ENCODE measurements around the gene RCBTB2. TPM values are rescaled to one million over a fixed set of nuclear protein-coding genes. Genes with fewer than 3 reads are reported as not detected.

RCBTB2 gene
- total RNA-seq, 1 experiment from 2014 or later: 1.1 TPM

DNA sequence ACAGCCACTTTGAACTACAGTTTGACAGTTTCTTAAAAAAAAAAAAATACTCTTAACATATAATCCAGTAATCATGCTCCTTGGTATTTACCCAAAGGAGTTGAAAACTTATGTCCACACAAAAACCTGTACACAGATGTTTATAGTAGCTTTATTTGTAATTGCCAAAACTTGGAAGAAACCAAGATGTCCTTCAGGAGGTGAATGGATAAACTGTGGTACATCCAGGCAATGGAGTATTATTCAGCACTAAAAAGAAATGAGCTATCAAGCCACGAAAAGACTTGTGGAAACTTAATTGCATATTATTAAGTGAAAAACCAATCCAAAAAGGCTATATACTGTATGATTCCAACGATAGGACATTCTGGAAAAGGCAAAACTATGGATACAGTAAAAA, 44.9 kb downstream of the RCBTB2 start:
- TF ChIP-seq CTCF (IDR thresholded peaks at IDR 0.05; ENCODE audit: insufficient read depth in 1 of 2, low read depth in 1 of 2, low read length in 1 of 2, severe bottlenecking in 1 of 2, unreplicated experiment in 1 of 2): no peak
- H3K36me3 Mint-ChIP-seq (ENCODE audit: insufficient read depth, unreplicated experiment): no peaks in the 10 kb centered on the region
- H3K4me1 ChIP-seq: no peaks in the 10 kb centered on the region
- CTCF ChIA-PET: no interaction called here
- H3K9me3 ChIP-seq: no peaks in the 10 kb centered on the region
- intact Hi-C loops (cut with micrococcal nuclease; ENCODE audit: unreplicated experiment): no loop called here
- no peaks in the 10 kb centered on the region for H3K9me3 Mint-ChIP-seq (ENCODE audit: unreplicated experiment)
- DNase-seq: no peak
- H3K36me3 ChIP-seq (ENCODE audit: control insufficient read depth, insufficient read depth, low read length): no peaks in the 10 kb centered on the region
- POLR2A ChIA-PET: no interaction called here
- no peaks in the 10 kb centered on the region for H3K4me1 Mint-ChIP-seq (ENCODE audit: low read depth, unreplicated experiment)
- BruUV-seq (replicated peaks): no TSS peak
- no peak overlapping the region for H3K27ac Mint-ChIP-seq (ENCODE audit: unreplicated experiment)
- no peaks in the 10 kb centered on the region for H3K27me3 Mint-ChIP-seq (ENCODE audit: insufficient read depth, unreplicated experiment)
- no peak overlapping the region for H3K4me3 ChIP-seq (ENCODE audit: low read depth, low read length)
- H3K27me3 ChIP-seq (replicated peaks; ENCODE audit: control insufficient read depth, insufficient read depth, low read length): no peaks in the 10 kb centered on the region
- no peak overlapping the region for H3K4me3 Mint-ChIP-seq (ENCODE audit: unreplicated experiment)

- Mint-ChIP-seq H3K27ac (ENCODE audit: unreplicated experiment) (no peak overlapping the region), H3K27me3 (ENCODE audit: insufficient read depth, unreplicated experiment) (no peaks in the 10 kb centered on the region), H3K4me1 (ENCODE audit: low read depth, unreplicated experiment) (no peaks in the 10 kb centered on the region), H3K36me3 (ENCODE audit: insufficient read depth, unreplicated experiment) (no peaks in the 10 kb centered on the region), H3K9me3 (ENCODE audit: unreplicated experiment) (no peaks in the 10 kb centered on the region), H3K4me3 (ENCODE audit: unreplicated experiment) (no peak overlapping the region)
- POLR2A ChIA-PET: no interaction called here
- Histone ChIP-seq H3K36me3 (ENCODE audit: control insufficient read depth, insufficient read depth, low read length) (no peaks in the 10 kb centered on the region), H3K9me3 (no peaks in the 10 kb centered on the region), H3K4me3 (ENCODE audit: low read depth, low read length) (no peak overlapping the region), H3K4me1 (no peaks in the 10 kb centered on the region), H3K27me3 (replicated peaks; ENCODE audit: control insufficient read depth, insufficient read depth, low read length) (no peaks in the 10 kb centered on the region)
- no TSS peak for BruUV-seq (replicated peaks)
- intact Hi-C loops (cut with micrococcal nuclease; ENCODE audit: unreplicated experiment): no loop called here
- CTCF ChIA-PET: interaction anchor here (0.7 kb wide), 1 partner anchor 170 kb away, joined by 3 read pairs; no protein-coding TSS in a partner anchor
- TF ChIP-seq CTCF (IDR thresholded peaks at IDR 0.05; ENCODE audit: insufficient read depth in 1 of 2, low read depth in 1 of 2, low read length in 1 of 2, severe bottlenecking in 1 of 2, unreplicated experiment in 1 of 2): no peak
- DNase-seq: no peak
These were observed 46.0 kb downstream of the RCBTB2 start for GRCh38 chr13:48486836-48487235.

- POLR2A ChIA-PET: no interaction called here
- Mint-ChIP-seq H3K9me3 (ENCODE audit: unreplicated experiment) (no peaks in the 10 kb centered on the region), H3K27me3 (ENCODE audit: insufficient read depth, unreplicated experiment) (no peaks in the 10 kb centered on the region), H3K4me1 (ENCODE audit: low read depth, unreplicated experiment) (no peaks in the 10 kb centered on the region), H3K36me3 (ENCODE audit: insufficient read depth, unreplicated experiment) (no peaks in the 10 kb centered on the region), H3K4me3 (ENCODE audit: unreplicated experiment) (no peak overlapping the region), H3K27ac (ENCODE audit: unreplicated experiment) (no peak overlapping the region)
- Histone ChIP-seq H3K4me3 (ENCODE audit: low read depth, low read length) (no peak overlapping the region), H3K36me3 (ENCODE audit: control insufficient read depth, insufficient read depth, low read length) (no peaks in the 10 kb centered on the region), H3K4me1 (no peaks in the 10 kb centered on the region), H3K9me3 (no peaks in the 10 kb centered on the region), H3K27me3 (replicated peaks; ENCODE audit: control insufficient read depth, insufficient read depth, low read length) (no peaks in the 10 kb centered on the region)
- intact Hi-C loops (cut with micrococcal nuclease; ENCODE audit: unreplicated experiment): no loop called here
- no TSS peak for BruUV-seq (replicated peaks)
- CTCF ChIA-PET: interaction anchor here (0.7 kb wide), 1 partner anchor 170 kb away, joined by 3 read pairs; no protein-coding TSS in a partner anchor
- no peak for DNase-seq
- TF ChIP-seq CTCF (IDR thresholded peaks at IDR 0.05; ENCODE audit: insufficient read depth in 1 of 2, low read depth in 1 of 2, low read length in 1 of 2, severe bottlenecking in 1 of 2, unreplicated experiment in 1 of 2): no peak
These were observed 46.5 kb downstream of the RCBTB2 start for GRCh38 chr13:48486362-48486761.

All from Caco-2 (cell line).